G401 (cell line): ENCODE results near the gene RNF17. TPM values are rescaled to one million over a fixed set of nuclear protein-coding genes. Genes with fewer than 3 reads are reported as not detected.
"Not testable (repeated sequence)": the region's sequence is repeated elsewhere in the genome, so short reads cannot be mapped to it uniquely, and the experiment has no call there.

Source experiments
- DNase-seq: peaks from one replicate; pipeline ENCODE4 v3.0.0-alpha.2; 2015; ENCODE audit warnings: low spot score
- in situ Hi-C: cut with HindIII; loops from 2 replicates; pipeline ENCODE4 v1.10.0; 2016; ENCODE audit warnings: low sequenced_read_pairs, mixed read lengths
- total RNA-seq: library from RNA; depleted of rRNA; stranded (reverse); fragments of >200 nt; shearing (Covaris generic); gene quantifications from 2 replicates; pipeline ENCODE4 v1.2.3, GENCODE V29; 2014

Gene RNF17
- total RNA-seq, 1 experiment from 2014 or later: not detected

DNA sequence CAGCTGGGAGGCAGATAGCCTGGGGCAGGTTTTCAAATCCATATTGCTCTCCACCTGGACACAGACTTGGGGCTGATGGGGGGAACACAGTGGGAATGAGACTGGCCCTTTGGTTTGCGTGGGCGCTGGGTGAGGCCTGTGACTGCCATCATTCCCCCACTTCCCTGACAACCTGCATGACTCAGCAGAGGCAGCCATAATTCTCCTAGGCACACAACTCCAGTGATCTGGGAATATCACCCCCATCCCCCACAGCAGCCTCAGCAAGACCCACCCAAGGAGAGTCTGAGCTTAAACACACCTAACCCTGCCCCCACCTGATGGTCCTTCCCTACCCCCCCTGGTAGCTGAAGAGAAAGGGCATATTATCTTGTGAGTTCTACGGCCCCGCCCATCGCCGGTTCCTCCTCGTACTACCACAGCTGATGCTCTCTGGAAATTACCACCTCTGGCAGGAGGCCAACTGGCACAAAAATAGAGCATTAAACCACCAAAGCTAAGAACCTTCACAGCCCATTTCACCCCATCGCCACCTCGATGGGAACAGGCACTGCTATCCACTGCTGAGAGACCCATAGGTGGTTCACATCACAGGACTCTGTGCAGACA is 71.0 kb downstream of the RNF17 start:
- in situ Hi-C loops: no loop called here
- no peak for DNase-seq

DNA sequence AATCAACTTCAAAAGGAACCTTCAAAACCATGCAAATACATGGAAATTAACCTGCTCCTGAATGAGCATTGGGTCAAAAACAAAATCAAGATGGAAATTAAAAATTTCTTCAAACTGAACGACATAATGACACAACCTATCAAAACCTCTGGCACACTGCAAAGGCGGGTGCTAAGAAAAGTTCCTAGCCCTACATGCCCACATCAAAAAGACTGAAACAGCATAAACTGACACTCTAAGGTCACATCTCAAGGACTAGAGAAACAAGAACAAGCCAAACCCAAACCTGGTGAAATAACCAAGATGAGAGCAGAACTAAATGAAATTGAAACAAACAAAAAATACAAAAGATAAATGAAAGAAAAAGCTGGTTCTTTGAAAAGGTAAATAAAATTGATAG is 73.6 kb downstream of the RNF17 start:
- in situ Hi-C loops, DNase-seq: not testable (repeated sequence)

DNA sequence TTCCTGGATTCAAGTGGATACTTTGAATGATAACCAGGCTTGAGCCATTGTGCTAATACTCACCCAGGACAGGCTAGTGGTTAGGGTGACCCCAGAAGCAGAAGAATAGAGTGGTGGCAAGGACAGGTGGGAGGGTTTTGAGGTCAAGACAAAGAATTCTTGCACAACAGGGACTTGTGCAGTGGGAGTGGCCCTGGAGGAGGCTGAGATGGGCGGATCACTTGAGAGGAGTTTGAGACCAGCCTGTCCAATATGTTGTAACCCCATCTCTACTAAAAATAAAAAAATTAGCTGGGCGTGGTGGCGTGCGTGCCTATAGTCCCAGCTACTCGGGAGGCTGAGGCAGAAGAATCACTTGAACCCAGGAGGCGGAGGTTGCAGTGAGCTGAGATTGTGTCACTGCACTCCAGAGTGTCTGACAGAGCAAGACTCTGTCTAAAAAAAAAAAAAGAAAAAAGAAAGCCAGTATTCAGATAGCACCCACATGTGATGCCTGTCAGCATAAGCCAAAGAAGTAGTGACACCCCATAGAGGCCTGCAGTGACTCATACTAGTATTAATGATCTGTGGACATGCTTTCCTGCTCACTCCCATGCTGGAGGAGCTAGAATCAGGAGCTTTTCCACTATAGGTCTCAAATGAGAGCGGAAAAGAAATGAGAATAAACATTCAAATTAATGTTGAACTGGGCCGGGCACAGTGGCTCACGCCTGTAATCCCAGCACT is 78.7 kb downstream of the RNF17 start:
- in situ Hi-C loops: no loop called here
- no peak for DNase-seq

DNA sequence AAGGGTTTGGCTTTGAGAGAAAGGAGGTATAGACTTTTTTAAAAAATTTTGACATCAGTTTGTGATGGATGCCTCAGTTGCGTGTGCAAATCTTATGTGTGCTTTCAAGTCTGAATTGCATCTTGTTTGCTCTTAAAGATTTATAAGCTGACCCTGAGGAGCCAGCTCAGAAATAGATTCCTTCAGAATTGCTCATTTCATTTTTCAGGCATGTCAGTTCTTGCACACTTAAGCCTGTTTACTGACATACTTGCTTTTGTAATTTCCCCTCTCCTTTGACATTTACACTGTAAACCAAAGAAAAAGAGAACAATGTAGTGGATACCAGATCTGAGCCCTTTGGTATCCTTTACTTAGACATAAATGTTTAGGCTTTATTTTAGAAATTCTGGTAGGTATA is 87.6 kb downstream of the RNF17 start:
- in situ Hi-C loops: no loop called here

DNA sequence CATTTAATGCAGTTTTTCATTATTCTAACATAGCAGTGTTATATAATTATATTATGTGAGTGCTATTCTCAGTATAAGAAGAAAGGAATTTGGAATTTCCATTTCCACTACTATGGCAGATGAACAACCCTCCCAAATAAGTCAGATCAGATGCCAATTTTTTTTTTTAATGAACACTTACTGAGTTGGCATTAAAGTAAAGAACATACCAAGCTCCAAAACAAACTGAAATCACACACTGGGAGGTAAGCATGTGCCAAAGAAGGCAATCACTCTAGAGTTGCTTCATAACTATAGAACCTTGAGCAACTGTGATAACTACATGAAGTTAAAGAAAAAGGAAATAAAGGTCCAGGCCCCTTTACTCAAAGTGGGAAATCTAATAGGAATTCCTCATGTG is 90.3 kb downstream of the RNF17 start:
- in situ Hi-C loops: no loop called here
- no peak for DNase-seq

More for the DNA sequence above, 87.6 kb downstream of the RNF17 start:
- DNase-seq: no peak

DNA sequence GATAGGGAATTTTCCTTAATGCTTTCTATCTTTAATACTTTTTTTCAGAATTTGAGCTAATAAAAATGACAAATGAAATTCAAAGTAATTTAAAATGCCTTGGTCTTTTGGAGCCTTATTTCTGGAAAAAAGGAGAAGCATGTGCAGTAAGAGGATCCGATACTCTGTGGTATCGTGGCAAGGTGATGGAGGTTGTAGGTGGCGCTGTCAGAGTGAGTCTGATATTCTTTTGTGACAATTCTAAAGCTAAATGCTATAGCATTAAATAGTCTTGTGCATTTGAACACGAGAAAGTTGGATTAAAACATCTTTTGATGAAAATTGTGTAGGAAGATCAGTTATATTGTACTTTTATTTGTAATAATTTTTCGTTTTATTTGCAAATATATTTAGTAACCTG is 95.0 kb downstream of the RNF17 start:
- in situ Hi-C loops: no loop called here
- no peak for DNase-seq

DNA sequence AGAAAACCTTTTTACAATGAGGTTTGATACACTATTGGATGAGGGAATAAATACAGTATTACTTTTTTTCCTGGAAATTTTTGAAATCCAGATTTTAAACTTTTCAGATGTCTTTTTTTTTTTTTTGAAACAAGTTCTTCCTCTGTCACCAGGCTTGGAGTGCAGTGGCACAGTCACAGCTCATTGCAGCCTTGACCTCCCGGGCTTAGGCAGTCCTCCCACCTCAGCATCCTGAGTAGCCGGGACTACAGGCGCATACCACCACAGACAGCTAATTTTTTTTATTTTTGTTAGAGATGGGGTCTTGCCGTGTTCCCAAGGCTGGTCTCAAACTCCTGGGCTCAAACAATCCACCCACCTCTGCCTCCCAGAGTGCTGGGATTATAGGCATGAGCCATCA is 96.8 kb downstream of the RNF17 start:
- no peak for DNase-seq
- in situ Hi-C loops: no loop called here

DNA sequence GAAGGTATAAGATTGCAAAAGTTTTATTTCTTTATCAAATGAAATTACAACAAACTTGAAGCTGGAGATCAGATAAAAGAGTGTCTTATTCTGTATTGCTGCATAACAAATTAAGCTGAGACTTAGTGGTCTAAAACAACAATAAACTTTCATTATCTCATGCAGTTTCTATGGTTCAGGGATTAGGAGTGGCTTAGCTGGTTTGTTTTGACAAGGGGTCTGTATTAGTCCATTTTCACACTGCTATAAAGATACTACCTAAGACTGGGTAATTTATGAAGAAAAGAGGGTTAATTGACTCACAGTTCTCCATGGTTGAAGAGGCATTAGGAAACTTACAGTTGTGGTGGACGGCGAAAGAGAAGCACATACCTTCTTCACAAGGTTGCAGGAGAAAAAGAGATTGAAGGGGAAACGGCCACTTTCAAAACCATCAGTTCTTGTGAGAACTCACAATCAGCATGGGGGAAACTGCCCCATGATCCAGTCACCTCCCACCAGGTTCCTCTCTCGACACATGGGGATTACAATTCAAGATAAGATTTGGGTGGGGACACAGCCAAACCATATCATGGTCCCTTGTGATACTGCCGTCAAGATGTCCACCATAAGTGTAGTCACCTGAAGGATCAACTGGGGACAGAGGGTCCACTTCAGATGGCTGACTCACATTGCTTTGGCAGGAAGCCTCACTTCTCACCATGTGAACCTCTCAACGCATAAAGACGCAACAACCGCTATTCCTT is 97.8 kb downstream of the RNF17 start:
- DNase-seq: no peak
- in situ Hi-C loops: no loop called here

DNA sequence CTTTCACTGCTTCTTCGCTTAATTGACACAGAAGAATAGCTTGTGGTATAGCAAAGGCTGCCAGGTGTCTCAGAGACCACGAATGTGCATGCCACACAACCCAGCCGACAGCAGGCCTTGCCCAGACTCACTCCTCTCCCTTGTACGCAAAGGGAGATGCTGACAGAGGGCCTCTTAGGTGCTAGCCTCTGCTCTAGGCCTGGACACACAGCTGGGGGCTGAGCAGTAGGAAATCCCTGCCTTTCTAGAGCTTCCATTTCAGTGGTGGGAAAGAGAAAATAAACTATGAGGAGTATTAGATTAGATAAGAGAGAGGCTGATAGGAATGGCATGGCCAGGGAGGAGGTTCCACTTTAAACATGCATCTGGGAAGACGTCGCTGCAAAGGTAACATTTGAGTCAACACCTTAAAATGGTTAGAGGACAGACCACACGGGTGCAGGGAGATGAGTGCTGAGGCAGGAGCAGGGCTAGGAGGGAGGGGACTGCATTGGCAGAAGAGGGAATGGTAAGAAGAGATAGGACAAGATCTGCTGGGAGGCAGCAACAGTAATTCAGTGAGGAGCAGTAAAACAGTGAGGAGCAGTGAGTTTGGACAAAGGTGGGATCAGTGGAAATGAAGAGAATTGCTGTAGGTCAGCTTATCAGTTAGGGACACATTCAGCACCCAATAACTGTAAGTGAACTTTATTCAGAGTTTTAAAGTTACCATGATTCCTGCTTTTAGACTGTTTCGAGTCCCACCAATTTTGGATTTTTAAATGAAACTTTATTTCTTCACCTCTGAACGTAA is 100.0 kb downstream of the RNF17 start:
- DNase-seq: no peak
- in situ Hi-C loops: no loop called here

DNA sequence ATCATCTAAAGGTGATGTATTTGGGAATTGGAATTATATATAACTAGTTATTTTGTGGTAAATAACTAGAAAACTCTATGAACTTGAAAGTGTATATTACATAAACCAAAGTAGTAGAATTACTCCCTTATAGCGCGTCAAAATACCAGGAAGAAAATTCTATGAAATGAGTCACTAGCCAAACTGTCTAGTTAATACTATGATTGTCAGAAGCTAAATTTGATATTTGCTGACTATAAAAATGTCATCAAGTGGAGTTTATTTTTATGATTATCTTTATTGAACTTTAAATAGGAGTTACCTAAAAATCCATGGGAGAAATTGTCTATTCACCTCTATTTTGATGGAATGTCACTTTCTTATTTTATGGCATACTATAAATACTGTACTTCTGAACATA is 100.6 kb downstream of the RNF17 start:
- no peak for DNase-seq
- in situ Hi-C loops: no loop called here

DNA sequence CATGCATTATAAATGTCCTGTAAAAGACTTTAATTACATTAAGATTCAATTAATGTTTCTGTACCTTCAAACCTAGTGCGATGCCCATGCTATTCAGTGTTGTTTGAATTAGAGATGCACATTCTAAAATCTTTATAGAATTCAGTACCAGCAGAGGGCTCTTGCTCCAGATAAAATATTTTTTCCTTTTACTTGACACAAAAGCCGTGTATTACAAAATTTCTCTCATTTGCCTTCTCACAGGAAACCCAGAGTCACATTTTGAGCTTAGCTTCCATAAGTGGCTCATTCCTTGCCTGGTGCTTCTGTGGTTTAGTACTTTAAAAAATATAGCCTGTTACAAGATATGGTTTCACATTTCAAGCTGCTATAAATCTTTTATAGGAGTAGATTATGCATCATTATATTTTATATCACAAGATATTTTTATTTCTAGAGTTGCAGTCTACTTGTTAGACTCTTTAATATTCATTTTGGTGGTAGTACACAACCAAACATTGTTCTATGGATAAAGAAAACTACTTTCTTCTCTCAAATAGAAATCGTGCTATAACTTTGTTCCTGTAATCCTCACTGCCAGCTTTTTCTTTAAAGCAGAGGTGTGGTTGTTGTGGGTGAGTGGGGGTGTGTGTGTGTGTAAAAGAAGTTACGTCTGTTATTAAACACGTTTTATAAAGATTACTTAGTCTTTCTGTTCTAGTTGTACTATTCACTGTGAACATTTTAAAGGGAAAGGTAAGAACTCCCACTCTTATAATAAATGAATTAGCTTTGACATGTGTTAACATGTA is 101.4 kb downstream of the RNF17 start:
- in situ Hi-C loops: no loop called here
- peak; percentile 28 for DNase-seq

DNA sequence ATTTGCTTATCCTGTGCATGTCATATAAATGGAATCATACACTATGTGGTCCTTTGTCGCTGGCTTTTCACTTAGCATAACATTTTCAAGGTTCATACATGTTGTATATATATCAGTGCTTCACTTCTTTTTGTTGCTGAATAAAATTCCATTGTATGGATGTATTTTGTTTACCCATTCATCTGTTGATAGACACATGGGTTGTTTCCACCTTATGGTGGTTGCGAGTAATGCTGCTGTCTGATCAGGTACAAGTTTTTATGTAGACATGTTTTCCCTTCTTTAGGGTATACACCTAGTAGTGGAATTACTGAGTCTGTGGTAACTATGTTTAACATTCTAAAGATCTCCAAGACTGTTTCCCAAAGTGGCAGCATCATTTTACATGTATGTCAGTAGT is 102.5 kb downstream of the RNF17 start:
- in situ Hi-C loops: no loop called here
- DNase-seq: no peak

DNA sequence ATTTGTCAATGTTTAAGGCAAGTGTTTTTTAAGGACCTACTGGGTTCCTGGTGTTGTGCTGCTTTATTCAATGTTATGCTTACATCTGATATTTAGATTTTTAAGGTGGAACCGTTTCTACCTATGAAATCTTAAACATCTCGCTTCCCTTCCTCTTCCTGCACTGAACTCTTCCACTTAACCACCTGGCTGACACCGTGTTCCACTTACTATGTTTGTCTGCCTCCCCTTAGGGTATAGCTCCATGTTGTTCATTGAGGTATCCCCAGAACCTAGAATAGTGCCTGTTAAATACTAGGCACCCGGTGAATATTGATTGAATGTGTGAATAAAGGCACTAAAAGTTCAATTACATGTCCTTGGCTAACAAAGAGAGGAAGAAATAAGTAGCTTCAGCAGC is 104.9 kb downstream of the RNF17 start:
- DNase-seq: no peak
- in situ Hi-C loops: no loop called here

DNA sequence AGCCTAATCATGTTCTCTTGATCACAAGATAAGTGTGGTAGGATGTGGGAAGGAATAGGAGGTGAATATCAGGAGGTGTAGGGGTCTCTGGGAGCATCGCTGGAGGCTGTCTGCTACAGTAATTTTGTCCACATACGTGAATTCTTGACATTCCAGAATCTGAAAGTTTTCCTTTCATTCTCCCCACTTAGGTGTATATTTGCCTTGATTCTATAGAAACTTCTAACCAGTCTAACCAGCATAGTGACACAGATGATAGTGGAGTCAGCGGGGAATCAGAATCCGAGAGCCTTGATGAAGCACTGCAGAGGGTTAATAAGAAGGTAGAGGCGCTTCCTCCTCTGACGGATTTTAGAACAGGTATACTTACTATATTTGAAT is 106.4 kb downstream of the RNF17 start:
- in situ Hi-C loops: no loop called here
- DNase-seq: no peak

DNA sequence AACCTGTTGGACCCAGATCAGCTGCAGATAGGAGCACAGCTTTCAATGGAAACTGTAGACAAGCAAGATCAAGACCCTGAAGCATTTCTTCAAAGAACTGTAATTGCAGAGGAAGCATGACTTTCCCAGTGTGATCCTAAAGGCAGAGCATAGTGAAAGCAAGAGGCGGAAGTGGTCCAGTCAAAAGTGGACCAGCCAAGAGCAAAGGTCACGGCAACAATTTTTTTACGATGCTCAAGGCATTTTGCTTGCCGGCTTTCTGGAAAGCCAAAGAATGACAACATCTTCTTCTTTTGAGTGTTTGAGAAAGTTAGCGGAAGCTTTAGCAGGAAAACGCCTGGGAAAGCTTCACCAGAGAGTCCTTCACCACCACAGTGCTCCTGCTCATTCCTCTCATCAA is 111.6 kb downstream of the RNF17 start:
- in situ Hi-C loops: no loop called here

DNA sequence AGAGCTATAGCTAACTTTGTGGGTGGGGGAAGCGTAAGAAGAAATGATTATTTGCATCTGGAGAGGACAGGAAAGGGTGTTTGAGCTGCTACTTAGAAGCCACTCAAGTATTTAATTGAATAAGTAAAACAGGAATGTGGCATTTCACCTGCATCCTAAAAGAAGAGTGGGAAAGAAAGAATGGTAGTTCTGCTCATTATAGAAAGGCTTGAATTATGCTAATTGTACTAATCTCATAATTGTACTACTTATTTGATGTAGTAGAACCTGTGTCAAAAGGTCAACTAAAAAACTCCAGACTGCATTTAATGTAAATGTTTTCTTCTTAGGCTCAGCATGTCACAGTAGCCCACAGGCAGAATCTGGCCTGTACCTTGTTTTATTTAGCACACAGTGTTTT is 113.6 kb downstream of the RNF17 start:
- in situ Hi-C loops: no loop called here
- no peak for DNase-seq

More for the DNA sequence above, 111.6 kb downstream of the RNF17 start:
- no peak for DNase-seq

DNA sequence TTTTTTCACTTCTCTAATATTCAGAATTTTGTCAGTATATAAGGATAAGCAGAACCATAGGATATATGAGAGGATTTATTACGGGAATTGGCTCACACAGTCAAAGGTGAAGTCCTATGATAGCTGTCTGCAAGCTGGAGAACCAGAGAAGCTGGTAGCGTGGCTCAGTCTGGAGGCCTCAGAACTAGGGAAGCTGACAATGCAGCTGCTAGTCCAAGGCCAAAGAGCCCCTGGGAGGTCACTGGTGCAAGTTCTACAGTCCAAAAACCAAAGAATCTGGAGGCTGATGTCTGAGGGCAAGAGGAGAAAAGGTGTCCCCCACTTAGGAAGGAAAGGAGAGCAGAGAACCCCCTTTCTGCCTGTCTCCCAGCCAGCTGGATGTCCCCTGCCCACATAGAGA is 114.4 kb downstream of the RNF17 start:
- DNase-seq: no peak
- in situ Hi-C loops: no loop called here

DNA sequence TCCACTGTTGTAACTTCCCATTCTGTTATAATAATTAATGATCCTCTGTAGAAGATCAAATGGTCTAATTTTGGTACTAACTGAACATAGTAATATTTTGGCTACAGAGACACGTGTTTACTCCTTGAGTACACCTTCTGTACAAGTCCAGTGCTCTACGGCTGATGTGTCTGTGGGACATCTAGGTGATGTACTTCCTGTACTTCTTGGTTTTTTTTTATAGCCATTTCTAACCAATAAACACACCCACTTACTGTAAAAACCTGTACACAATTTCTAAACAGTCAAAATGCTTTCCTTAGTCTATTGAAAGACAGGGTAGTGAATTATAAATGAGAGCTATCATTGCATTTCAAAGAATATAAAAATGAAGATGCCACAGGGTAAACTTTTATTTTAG is 118.7 kb downstream of the RNF17 start:
- no peak for DNase-seq
- in situ Hi-C loops: no loop called here

DNA sequence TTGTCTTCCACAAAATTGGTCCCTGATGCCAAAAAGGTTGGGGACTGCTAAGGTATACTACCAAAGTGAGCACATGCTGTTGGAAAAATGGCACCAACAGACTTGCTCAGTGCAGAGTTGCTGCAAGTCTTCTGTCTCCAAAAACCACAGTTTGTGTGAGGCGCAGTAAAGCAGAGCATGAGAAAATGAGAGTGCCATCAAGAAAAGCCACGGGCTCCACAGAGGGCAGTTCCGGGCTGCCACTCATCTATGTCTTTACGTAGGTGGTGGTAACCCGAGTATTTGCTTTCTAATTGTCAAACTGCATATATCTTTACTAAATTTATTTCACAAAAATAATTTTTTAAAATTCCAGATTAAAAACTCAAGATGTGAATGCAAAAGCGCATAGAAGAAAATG is 123.8 kb downstream of the RNF17 start:
- DNase-seq: no peak

More for the DNA sequence above, 123.8 kb downstream of the RNF17 start:
- in situ Hi-C loops: no loop called here
